CD14-positive monocyte (primary cell): ENCODE measurements around the gene RAB11FIP3. TPM values are rescaled to one million over a fixed set of nuclear protein-coding genes. Genes with fewer than 3 reads are reported as not detected.

Experiments used
- DNase-seq, 3 donors: peaks; one replicate each; pipeline ENCODE4 v3.0.0-alpha.2; 2011 to 2022
- H2AFZ ChIP-seq: 2 replicates; pipeline ENCODE4 v1.6.0; 2012; ENCODE audit warnings: mild to moderate bottlenecking, low read depth, low read length, inconsistent platforms; ENCODE audit not compliant: insufficient read depth, poor library complexity, severe bottlenecking
- H3K27ac ChIP-seq, 2 donors: 1 replicate in 1 of 2; 2 replicates in 1 of 2; pipeline ENCODE4 v1.5.1; 2012 to 2013; ENCODE audit warnings: low read length in 2 of 2, control low read depth in 1 of 2, inconsistent platforms in 1 of 2, low read depth in 1 of 2, mild to moderate bottlenecking in 1 of 2
- H3K27me3 ChIP-seq, 2 donors: one replicate each; pipeline versions ENCODE4 v1.6.0 to v1.6.1; 2011 to 2013; ENCODE audit warnings: low read length in 2 of 2; ENCODE audit not compliant: control insufficient read depth in 2 of 2, insufficient read depth in 2 of 2
- H3K36me3 ChIP-seq, 2 donors: replicated peaks in 1 of 2; 1 replicate in 1 of 2; 2 replicates in 1 of 2; pipeline versions ENCODE4 v1.5.1 to v1.6.1; 2012 to 2013; ENCODE audit warnings: low read length in 2 of 2, control low read depth in 1 of 2, inconsistent platforms in 1 of 2, mild to moderate bottlenecking in 1 of 2; ENCODE audit not compliant: insufficient read depth in 2 of 2, control insufficient read depth in 1 of 2
- H3K4me1 ChIP-seq, 2 donors: 1 replicate in 1 of 2; 2 replicates in 1 of 2; pipeline versions ENCODE4 v1.5.1 to v1.6.1; 2012 to 2013; ENCODE audit warnings: low read length in 2 of 2, control low read depth in 1 of 2, inconsistent platforms in 1 of 2, mild to moderate bottlenecking in 1 of 2, moderate library complexity in 1 of 2; ENCODE audit not compliant: insufficient read depth in 2 of 2, control insufficient read depth in 1 of 2
- H3K4me2 ChIP-seq: replicated peaks from 2 replicates; pipeline ENCODE3; 2012; ENCODE audit warnings: low read length, moderate library complexity, mild to moderate bottlenecking; ENCODE audit not compliant: poor library complexity, severe bottlenecking; ENCODE audit errors: extremely low read depth
- H3K4me3 ChIP-seq, 3 experiments: fragments of 200-600 bp in 1 of 3; sonication (generic) in 1 of 3; replicated peaks in 1 of 3; 1 replicate in 2 of 3; 2 replicates in 1 of 3; pipeline ENCODE4 v1.5.1; 2011 to 2013; ENCODE audit warnings: low read length in 3 of 3, mild to moderate bottlenecking in 3 of 3, control low read depth in 2 of 3, low read depth in 2 of 3, inconsistent platforms in 1 of 3, moderate library complexity in 1 of 3
- H3K79me2 ChIP-seq: 2 replicates; pipeline ENCODE4 v1.6.0; 2012; ENCODE audit warnings: mild to moderate bottlenecking, control low read depth, inconsistent platforms, low read length, moderate library complexity; ENCODE audit not compliant: insufficient read depth
- H3K9ac ChIP-seq: 2 replicates; pipeline ENCODE4 v1.6.0; 2017; ENCODE audit warnings: low read length, mild to moderate bottlenecking; ENCODE audit not compliant: insufficient read depth, poor library complexity, severe bottlenecking
- H3K9me3 ChIP-seq, 2 donors: replicated peaks in 1 of 2; 1 replicate in 1 of 2; 2 replicates in 1 of 2; pipeline versions ENCODE4 v1.5.1 to v1.6.1; 2012 to 2013; ENCODE audit warnings: low read length in 2 of 2, control low read depth in 1 of 2; ENCODE audit not compliant: control insufficient read depth in 1 of 2, insufficient read depth in 1 of 2
- H4K20me1 ChIP-seq: 2 replicates; pipeline ENCODE4 v1.6.0; 2012; ENCODE audit warnings: mild to moderate bottlenecking, low read length, control low read depth, moderate library complexity; ENCODE audit not compliant: insufficient read depth
- H3K27ac Mint-ChIP-seq, 7 donors: one replicate each; pipeline ENCODE4 v1.8.0; 2020; ENCODE audit warnings: mild to moderate bottlenecking in 7 of 7, mixed read lengths in 7 of 7, moderate library complexity in 6 of 7, inconsistent platforms in 2 of 7
- H3K27me3 Mint-ChIP-seq, 3 donors: one replicate each; pipeline ENCODE4 v1.8.0; 2021 to 2022; ENCODE audit warnings: low read depth in 3 of 3, mild to moderate bottlenecking in 3 of 3, mixed read lengths in 3 of 3, moderate library complexity in 3 of 3, inconsistent platforms in 1 of 3
- H3K36me3 Mint-ChIP-seq, 2 donors: one replicate each; pipeline ENCODE4 v1.8.0; 2020; ENCODE audit warnings: mixed read lengths in 2 of 2, inconsistent platforms in 1 of 2, mild to moderate bottlenecking in 1 of 2
- H3K4me1 Mint-ChIP-seq: one replicate; pipeline ENCODE4 v1.8.0; 2020; ENCODE audit warnings: mild to moderate bottlenecking, mixed read lengths
- H3K4me3 Mint-ChIP-seq, 2 donors: one replicate each; pipeline ENCODE4 v1.8.0; 2020; ENCODE audit warnings: mild to moderate bottlenecking in 2 of 2, mixed read lengths in 2 of 2, moderate library complexity in 1 of 2
- H3K9me3 Mint-ChIP-seq, 7 donors: one replicate each; pipeline ENCODE4 v1.8.0; 2020 to 2022; ENCODE audit warnings: mixed read lengths in 7 of 7, mild to moderate bottlenecking in 6 of 7, moderate library complexity in 6 of 7, inconsistent platforms in 2 of 7
- WGBS: methylation state at CpG from one replicate; pipeline ENCODE4 v1.1.5; 2013; ENCODE audit warnings: missing lambda C conversion rate; ENCODE audit not compliant: insufficient coverage; 5-methylcytosine and 5-hydroxymethylcytosine counted together
- intact Hi-C, 2 donors: fragments of 100-400 bp; cut with micrococcal nuclease; formaldehyde crosslinking; loops; one replicate each; pipeline versions ENCODE4 v1.15.0 to v1.15.1; 2023
- polyA plus RNA-seq, 3 donors: library from polyadenylated mRNA; depleted of rRNA in 1 of 3; unstranded in 2 of 3; stranded (reverse) in 1 of 3; fragments of 300-500 nt in 2 of 3; fragments of >200 nt in 1 of 3; fragmentation: Illumina TruSeq in 2 of 3; gene quantifications; 1 replicate in 2 of 3; 2 replicates in 1 of 3; pipeline ENCODE4 v1.2.3, GENCODE V29; 2012 to 2021
- TF ChIP-seq, protein P1 (sequence below): fragments of 200-600 bp; IDR thresholded peaks from one replicate; pipeline ENCODE4 v1.8.0; 2022; ENCODE audit warnings: antibody characterized with exemption, mild to moderate bottlenecking

Gene RAB11FIP3
- polyA plus RNA-seq, 3 donors = 0.37 to 7.5 (median 0.49) TPM

- peaks cover 0 to 2% (median 0%) of the 10 kb centered on the region in 3 donors for H3K27me3 Mint-ChIP-seq
- no peaks in the 10 kb centered on the region for H3K27me3 ChIP-seq
- H3K4me2 ChIP-seq = no peak overlapping the region
- H3K9me3 Mint-ChIP-seq = no peaks in the 10 kb centered on the region
- peaks cover 2 to 5% of the 10 kb centered on the region in 2 donors for H3K36me3 Mint-ChIP-seq
- no peak overlapping the region for H3K4me3 Mint-ChIP-seq
- H3K36me3 ChIP-seq = no peaks in the 10 kb centered on the region
- H4K20me1 ChIP-seq = no peaks in the 10 kb centered on the region
- no peak overlapping the region for H2AFZ ChIP-seq
- DNase-seq = no peak
- WGBS = 59% methylated on average over 8 of the region's 11 CpGs
- H3K27ac ChIP-seq = no peak overlapping the region
- peak overlapping the region in 1 of 7 donors; percentile 39 for H3K27ac Mint-ChIP-seq
- H3K4me3 ChIP-seq = no peak overlapping the region
- no peak overlapping the region for H3K9ac ChIP-seq
- TF ChIP-seq, protein P1, sequence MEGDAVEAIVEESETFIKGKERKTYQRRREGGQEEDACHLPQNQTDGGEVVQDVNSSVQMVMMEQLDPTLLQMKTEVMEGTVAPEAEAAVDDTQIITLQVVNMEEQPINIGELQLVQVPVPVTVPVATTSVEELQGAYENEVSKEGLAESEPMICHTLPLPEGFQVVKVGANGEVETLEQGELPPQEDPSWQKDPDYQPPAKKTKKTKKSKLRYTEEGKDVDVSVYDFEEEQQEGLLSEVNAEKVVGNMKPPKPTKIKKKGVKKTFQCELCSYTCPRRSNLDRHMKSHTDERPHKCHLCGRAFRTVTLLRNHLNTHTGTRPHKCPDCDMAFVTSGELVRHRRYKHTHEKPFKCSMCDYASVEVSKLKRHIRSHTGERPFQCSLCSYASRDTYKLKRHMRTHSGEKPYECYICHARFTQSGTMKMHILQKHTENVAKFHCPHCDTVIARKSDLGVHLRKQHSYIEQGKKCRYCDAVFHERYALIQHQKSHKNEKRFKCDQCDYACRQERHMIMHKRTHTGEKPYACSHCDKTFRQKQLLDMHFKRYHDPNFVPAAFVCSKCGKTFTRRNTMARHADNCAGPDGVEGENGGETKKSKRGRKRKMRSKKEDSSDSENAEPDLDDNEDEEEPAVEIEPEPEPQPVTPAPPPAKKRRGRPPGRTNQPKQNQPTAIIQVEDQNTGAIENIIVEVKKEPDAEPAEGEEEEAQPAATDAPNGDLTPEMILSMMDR = peak; percentile 9
- H3K9me3 ChIP-seq = no peaks in the 10 kb centered on the region
- H3K79me2 ChIP-seq = no peaks in the 10 kb centered on the region
- H3K4me1 ChIP-seq = no peaks in the 10 kb centered on the region
- no peaks in the 10 kb centered on the region for H3K4me1 Mint-ChIP-seq
- intact Hi-C loops = no loop called here
Observed at GRCh38 chr16:495127-495748, 69.8 kb downstream of the RAB11FIP3 start.

GRCh38 chr16:496097-496886, 70.8 kb downstream of the RAB11FIP3 start:
- TF ChIP-seq, protein P1 = no peak
- H3K79me2 ChIP-seq = no peaks in the 10 kb centered on the region
- no peaks in the 10 kb centered on the region for H3K27me3 ChIP-seq
- H3K4me1 Mint-ChIP-seq = no peaks in the 10 kb centered on the region
- no peaks in the 10 kb centered on the region for H3K9me3 Mint-ChIP-seq
- no peaks in the 10 kb centered on the region for H4K20me1 ChIP-seq
- 78% methylated on average over 17 of the region's 21 CpGs for WGBS
- H2AFZ ChIP-seq = no peak overlapping the region
- no peak overlapping the region for H3K4me3 Mint-ChIP-seq
- H3K4me3 ChIP-seq = no peak overlapping the region
- H3K27me3 Mint-ChIP-seq = peaks cover 0 to 2% (median 0%) of the 10 kb centered on the region in 3 donors
- no peak overlapping the region for H3K4me2 ChIP-seq
- H3K36me3 Mint-ChIP-seq = no peaks in the 10 kb centered on the region
- H3K27ac ChIP-seq = no peak overlapping the region
- peak overlapping the region in 1 of 7 donors; percentile 77 for H3K27ac Mint-ChIP-seq
- no peaks in the 10 kb centered on the region for H3K9me3 ChIP-seq
- no peak overlapping the region for H3K9ac ChIP-seq
- no peak for DNase-seq
- no peaks in the 10 kb centered on the region for H3K36me3 ChIP-seq
- no peaks in the 10 kb centered on the region for H3K4me1 ChIP-seq
- intact Hi-C loops = no loop called here
